IPS-20b (cell line): ENCODE results near the gene GUCY2C.

ENCODE experiments used
- H3K27ac ChIP-seq: one replicate; pipeline ENCODE4 v1.5.1; 2013; ENCODE audit warnings: low read length
- H3K27me3 ChIP-seq: 2 replicates; pipeline ENCODE4 v1.6.1; 2013; ENCODE audit warnings: mild to moderate bottlenecking, low read length, inconsistent platforms; ENCODE audit not compliant: insufficient read depth
- H3K36me3 ChIP-seq: 2 replicates; pipeline ENCODE4 v1.6.1; 2013; ENCODE audit warnings: low read depth, mild to moderate bottlenecking, inconsistent platforms, low read length, moderate library complexity; ENCODE audit not compliant: insufficient read depth
- H3K4me1 ChIP-seq: 2 replicates; pipeline ENCODE4 v1.6.1; 2013; ENCODE audit warnings: mild to moderate bottlenecking, control low read depth, inconsistent platforms, low read length, moderate library complexity; ENCODE audit not compliant: insufficient read depth
- H3K4me3 ChIP-seq: 2 replicates; pipeline ENCODE4 v1.5.1; 2013; ENCODE audit warnings: mild to moderate bottlenecking, low read length, inconsistent platforms
- H3K9ac ChIP-seq: 2 replicates; pipeline ENCODE4 v1.6.1; 2013; ENCODE audit warnings: low read depth, mild to moderate bottlenecking, inconsistent platforms, low read length, moderate library complexity
- H3K9me3 ChIP-seq: 2 replicates; pipeline ENCODE4 v1.6.1; 2013; ENCODE audit warnings: mild to moderate bottlenecking, low read depth, low read length, inconsistent platforms; ENCODE audit not compliant: insufficient read depth

Gene GUCY2C

GRCh38 chr12:14652483-14652882 lies 43.9 kb downstream of the GUCY2C start:
- Histone ChIP-seq H3K4me1 (peaks cover 3% of the 10 kb centered on the region; the same call in 1 of the 2 replicates), H3K4me3 (no peak overlapping the region), H3K9ac (no peak overlapping the region), H3K9me3 (no peaks in the 10 kb centered on the region), H3K27ac (no peak overlapping the region), H3K36me3 (no peaks in the 10 kb centered on the region), H3K27me3 (no peaks in the 10 kb centered on the region)

- H3K27me3 ChIP-seq = no peaks in the 10 kb centered on the region
- no peak overlapping the region for H3K27ac ChIP-seq
- H3K9me3 ChIP-seq = no peaks in the 10 kb centered on the region
- no peak overlapping the region for H3K9ac ChIP-seq
- H3K36me3 ChIP-seq = no peaks in the 10 kb centered on the region
- peaks cover 3% of the 10 kb centered on the region; the same call in 1 of the 2 replicates for H3K4me1 ChIP-seq
- no peak overlapping the region for H3K4me3 ChIP-seq
These were observed 45.0 kb downstream of the GUCY2C start for GRCh38 chr12:14651371-14651770.

DNA sequence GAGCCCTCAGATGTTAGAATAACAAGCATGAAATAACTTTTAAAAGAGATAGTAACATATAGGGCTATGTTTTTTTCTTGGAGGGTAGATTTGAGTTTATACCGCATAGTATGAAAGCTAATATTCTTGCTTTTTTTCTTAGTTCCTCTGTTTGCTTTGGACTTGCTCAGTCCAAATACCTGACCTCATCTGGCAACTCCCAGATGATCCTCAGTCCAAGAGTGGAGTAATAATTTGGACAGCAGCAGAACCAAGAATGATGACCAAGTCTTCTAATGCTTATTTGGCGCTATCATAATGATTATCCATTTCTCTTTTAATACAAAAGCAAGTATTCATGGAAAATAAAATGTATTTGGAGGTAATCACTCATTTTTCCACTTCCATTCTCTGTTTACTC lies 45.6 kb downstream of the GUCY2C start:
- H3K36me3 ChIP-seq = no peaks in the 10 kb centered on the region
- H3K27ac ChIP-seq = no peak overlapping the region
- no peaks in the 10 kb centered on the region for H3K9me3 ChIP-seq
- H3K4me1 ChIP-seq = peaks cover 3% of the 10 kb centered on the region; the same call in 1 of the 2 replicates
- H3K9ac ChIP-seq = no peak overlapping the region
- H3K27me3 ChIP-seq = no peaks in the 10 kb centered on the region
- no peak overlapping the region for H3K4me3 ChIP-seq

- Histone ChIP-seq H3K9ac (no peak overlapping the region), H3K4me1 (peaks cover 3% of the 10 kb centered on the region; the same call in 1 of the 2 replicates), H3K4me3 (no peak overlapping the region), H3K36me3 (no peaks in the 10 kb centered on the region), H3K27ac (no peak overlapping the region), H3K27me3 (no peaks in the 10 kb centered on the region), H3K9me3 (no peaks in the 10 kb centered on the region)
These were observed 49.2 kb downstream of the GUCY2C start for GRCh38 chr12:14647028-14647750.

GRCh38 chr12:14643251-14643650 lies 53.1 kb downstream of the GUCY2C start:
- no peak overlapping the region for H3K4me3 ChIP-seq

GRCh38 chr12:14638066-14638465 lies 58.3 kb downstream of the GUCY2C start:
- Histone ChIP-seq H3K9ac (no peak overlapping the region), H3K4me1 (no peaks in the 10 kb centered on the region; the same call in 1 of the 2 replicates), H3K36me3 (no peaks in the 10 kb centered on the region), H3K27me3 (no peaks in the 10 kb centered on the region), H3K27ac (no peak overlapping the region), H3K9me3 (peaks cover 9% of the 10 kb centered on the region), H3K4me3 (no peak overlapping the region)

More at GRCh38 chr12:14643251-14643650, 53.1 kb downstream of the GUCY2C start:
- Histone ChIP-seq H3K9me3 (no peaks in the 10 kb centered on the region), H3K27ac (no peak overlapping the region), H3K36me3 (no peaks in the 10 kb centered on the region), H3K27me3 (no peaks in the 10 kb centered on the region), H3K9ac (no peak overlapping the region), H3K4me1 (no peaks in the 10 kb centered on the region)

- Histone ChIP-seq H3K27me3 (no peaks in the 10 kb centered on the region), H3K4me1 (no peaks in the 10 kb centered on the region; the same call in 1 of the 2 replicates), H3K4me3 (no peak overlapping the region), H3K27ac (no peak overlapping the region), H3K9me3 (peaks cover 9% of the 10 kb centered on the region), H3K9ac (no peak overlapping the region), H3K36me3 (no peaks in the 10 kb centered on the region)
These were observed 60.6 kb downstream of the GUCY2C start for GRCh38 chr12:14635776-14636175.

GRCh38 chr12:14630793-14631192 lies 65.6 kb downstream of the GUCY2C start:
- Histone ChIP-seq H3K27ac (no peak overlapping the region), H3K4me1 (peaks cover 5% of the 10 kb centered on the region; the same call in 1 of the 2 replicates), H3K4me3 (no peak overlapping the region; the same call in 1 of the 2 replicates), H3K9ac (no peak overlapping the region), H3K27me3 (no peaks in the 10 kb centered on the region), H3K36me3 (no peaks in the 10 kb centered on the region), H3K9me3 (no peaks in the 10 kb centered on the region)

DNA sequence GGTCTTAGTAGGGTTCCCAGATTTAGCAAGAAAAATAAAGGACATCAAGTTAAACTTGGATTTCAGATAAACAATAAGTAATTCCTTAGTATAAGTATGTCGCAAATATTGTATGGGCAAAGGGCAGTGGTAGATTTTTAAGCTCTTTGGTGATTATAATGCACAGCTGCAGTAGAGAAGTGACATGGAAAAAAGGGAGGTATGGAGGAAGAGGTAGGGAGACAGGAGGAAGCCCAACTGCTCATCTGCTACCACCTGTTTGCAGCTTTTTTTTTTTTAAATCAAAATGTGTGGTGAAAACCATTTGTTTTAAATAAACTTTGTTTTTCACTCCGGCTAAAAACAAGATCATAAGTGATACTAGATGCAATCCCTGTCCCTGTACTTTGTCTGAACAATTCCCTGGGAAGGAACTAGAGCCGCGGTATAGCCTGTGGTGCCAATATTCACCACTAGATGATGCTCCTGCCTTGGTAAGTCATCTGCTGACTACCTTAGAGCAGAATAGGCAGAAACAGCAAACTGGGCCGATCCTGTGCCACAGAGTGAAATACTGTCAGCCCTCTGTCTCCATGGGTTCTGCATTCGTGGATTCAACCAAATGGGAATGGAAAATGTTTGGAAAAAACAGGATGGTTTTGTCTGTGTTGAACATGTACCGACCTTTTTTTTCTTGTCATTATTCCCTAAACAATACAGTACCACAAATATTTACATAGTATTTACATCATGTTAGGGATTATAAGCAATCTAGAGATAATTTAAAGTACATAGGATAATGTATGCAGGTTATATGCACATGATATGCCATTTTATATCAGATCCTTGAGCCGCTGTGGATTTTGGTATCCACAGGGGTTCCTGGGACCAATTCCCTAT lies 66.3 kb downstream of the GUCY2C start:
- Histone ChIP-seq H3K9me3 (no peaks in the 10 kb centered on the region), H3K4me1 (peaks cover 5% of the 10 kb centered on the region; the same call in 1 of the 2 replicates), H3K36me3 (no peaks in the 10 kb centered on the region), H3K9ac (no peak overlapping the region), H3K27me3 (no peaks in the 10 kb centered on the region), H3K4me3 (no peak overlapping the region; the same call in 1 of the 2 replicates), H3K27ac (no peak overlapping the region)

- Histone ChIP-seq H3K4me1 (peaks cover 5% of the 10 kb centered on the region; the same call in 1 of the 2 replicates), H3K9ac (no peak overlapping the region), H3K27me3 (no peaks in the 10 kb centered on the region), H3K36me3 (no peaks in the 10 kb centered on the region), H3K9me3 (no peaks in the 10 kb centered on the region), H3K27ac (no peak overlapping the region), H3K4me3 (no peak overlapping the region)
These were observed 67.6 kb downstream of the GUCY2C start for GRCh38 chr12:14628771-14629170.

DNA sequence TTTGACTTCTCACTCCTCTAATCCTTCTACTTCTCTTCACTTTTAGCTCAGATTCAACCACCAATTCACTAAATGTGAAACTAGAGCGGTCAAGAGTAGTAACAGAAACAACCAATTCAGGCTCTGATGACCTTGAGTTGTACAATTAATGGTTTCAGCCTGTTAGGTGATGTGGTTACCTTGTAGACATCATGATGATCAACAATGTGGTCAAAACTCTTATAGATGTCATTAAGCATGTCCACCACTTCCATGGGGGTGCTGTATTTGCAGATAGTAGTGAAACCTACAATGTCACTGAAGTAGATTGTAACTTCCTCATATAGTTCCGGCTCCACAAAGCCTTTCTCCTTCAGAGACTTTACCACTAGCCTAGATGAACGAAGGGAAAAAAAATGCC lies 74.6 kb downstream of the GUCY2C start:
- Histone ChIP-seq H3K27me3 (no peaks in the 10 kb centered on the region), H3K4me3 (no peak overlapping the region), H3K9me3 (no peaks in the 10 kb centered on the region), H3K9ac (no peak overlapping the region), H3K4me1 (no peaks in the 10 kb centered on the region), H3K36me3 (no peaks in the 10 kb centered on the region), H3K27ac (no peak overlapping the region)
